ENCODE measurements around the gene NOTCH2. TPM values are rescaled to one million over a fixed set of nuclear protein-coding genes. Genes with fewer than 3 reads are reported as not detected.

NOTCH2 gene
- total RNA-seq, 1 experiment from 2014 or later: 61.5 TPM

DNA sequence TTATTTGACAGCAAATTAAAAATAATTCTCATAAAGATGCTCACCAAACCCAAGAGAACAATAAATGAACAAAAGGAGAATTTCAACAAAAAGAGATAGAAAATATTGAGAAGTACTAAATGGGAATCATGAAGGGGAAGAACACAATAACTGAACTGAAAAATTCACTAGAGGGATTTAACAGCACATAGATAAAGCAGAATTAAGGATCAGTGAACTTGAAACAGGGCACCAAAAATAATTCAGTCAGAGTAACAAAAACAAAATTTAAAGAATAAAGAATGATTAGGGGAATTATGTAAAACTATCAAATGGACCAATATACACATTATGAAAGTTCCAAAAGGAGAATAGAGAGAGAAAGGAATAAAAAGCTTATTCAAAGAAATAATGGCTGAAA is 181.0 kb downstream of the NOTCH2 start:
- H3K79me2 ChIP-seq (ENCODE audit: low read length): no peaks in the 10 kb centered on the region
- H3K36me3 ChIP-seq (ENCODE audit: low read depth, low read length): no peaks in the 10 kb centered on the region
- ATAC-seq (no peak), DNase-seq (no peak)
- BruUV-seq (replicated peaks): no TSS peak
- intact Hi-C loops (cut with micrococcal nuclease): no loop called here
- TF ChIP-seq EZH2phosphoT487 (IDR thresholded peaks at IDR 0.05; ENCODE audit: borderline replicate concordance, low read length) (no peak), EZH2 (IDR thresholded peaks at IDR 0.05; ENCODE audit: low read length, unreplicated experiment) (no peak)
- TF ChIP-seq, protein P1, sequence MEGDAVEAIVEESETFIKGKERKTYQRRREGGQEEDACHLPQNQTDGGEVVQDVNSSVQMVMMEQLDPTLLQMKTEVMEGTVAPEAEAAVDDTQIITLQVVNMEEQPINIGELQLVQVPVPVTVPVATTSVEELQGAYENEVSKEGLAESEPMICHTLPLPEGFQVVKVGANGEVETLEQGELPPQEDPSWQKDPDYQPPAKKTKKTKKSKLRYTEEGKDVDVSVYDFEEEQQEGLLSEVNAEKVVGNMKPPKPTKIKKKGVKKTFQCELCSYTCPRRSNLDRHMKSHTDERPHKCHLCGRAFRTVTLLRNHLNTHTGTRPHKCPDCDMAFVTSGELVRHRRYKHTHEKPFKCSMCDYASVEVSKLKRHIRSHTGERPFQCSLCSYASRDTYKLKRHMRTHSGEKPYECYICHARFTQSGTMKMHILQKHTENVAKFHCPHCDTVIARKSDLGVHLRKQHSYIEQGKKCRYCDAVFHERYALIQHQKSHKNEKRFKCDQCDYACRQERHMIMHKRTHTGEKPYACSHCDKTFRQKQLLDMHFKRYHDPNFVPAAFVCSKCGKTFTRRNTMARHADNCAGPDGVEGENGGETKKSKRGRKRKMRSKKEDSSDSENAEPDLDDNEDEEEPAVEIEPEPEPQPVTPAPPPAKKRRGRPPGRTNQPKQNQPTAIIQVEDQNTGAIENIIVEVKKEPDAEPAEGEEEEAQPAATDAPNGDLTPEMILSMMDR (conservative IDR thresholded peaks at IDR 0.05; ENCODE audit: low read depth, low read length): no peak
- H3K9me3 ChIP-seq (ENCODE audit: low read length): no peaks in the 10 kb centered on the region
- H3K4me1 ChIP-seq (ENCODE audit: insufficient read depth, low read length): no peaks in the 10 kb centered on the region
- no peaks in the 10 kb centered on the region for H3K27me3 ChIP-seq (ENCODE audit: low read length)
- ChIA-PET CTCF (no interaction called here), POLR2A (ENCODE audit: unreplicated experiment) (no interaction called here)
- H3K27ac ChIP-seq (ENCODE audit: low read length): no peak overlapping the region
- H2AFZ ChIP-seq (ENCODE audit: low read length): no peak overlapping the region
- H3K9me2 ChIP-seq (replicated peaks; ENCODE audit: low read length): no peaks in the 10 kb centered on the region
- H3K9ac ChIP-seq (ENCODE audit: low read length): no peak overlapping the region
- no peaks in the 10 kb centered on the region for H3F3A ChIP-seq (ENCODE audit: low read length, unreplicated experiment)
- no peak overlapping the region for H3K4me3 ChIP-seq (ENCODE audit: low read length)
- H4K20me1 ChIP-seq (ENCODE audit: low read length): no peaks in the 10 kb centered on the region
- no peak overlapping the region for H3K4me2 ChIP-seq (ENCODE audit: low read length)

DNA sequence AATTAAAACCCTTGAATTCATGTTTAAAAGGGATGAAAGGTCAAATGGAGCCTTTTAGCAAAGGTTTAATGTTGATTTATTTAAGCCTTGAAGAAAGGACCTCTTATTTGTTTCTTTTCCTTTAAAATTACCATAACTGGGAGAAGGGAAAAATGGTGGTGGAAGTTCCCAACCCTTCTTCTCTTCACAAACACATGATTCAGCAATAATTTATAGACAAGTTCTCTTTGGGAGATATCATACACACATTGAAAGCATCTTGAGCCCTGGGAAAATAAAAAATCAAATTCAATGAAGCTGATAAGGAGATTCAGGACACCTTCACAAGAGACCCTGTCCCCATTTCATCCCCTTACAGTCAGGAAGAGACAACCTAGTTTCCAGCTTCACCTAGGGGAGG is 182.0 kb downstream of the NOTCH2 start:
- ChIA-PET CTCF (no interaction called here), POLR2A (ENCODE audit: unreplicated experiment) (no interaction called here)
- H3K4me2 ChIP-seq (ENCODE audit: low read length): no peak overlapping the region
- ATAC-seq (no peak), DNase-seq (no peak)
- no peak overlapping the region for H2AFZ ChIP-seq (ENCODE audit: low read length)
- H4K20me1 ChIP-seq (ENCODE audit: low read length): no peaks in the 10 kb centered on the region
- no peaks in the 10 kb centered on the region for H3K9me2 ChIP-seq (replicated peaks; ENCODE audit: low read length)
- H3K4me3 ChIP-seq (ENCODE audit: low read length): no peak overlapping the region
- no peak for TF ChIP-seq EZH2 (IDR thresholded peaks at IDR 0.05; ENCODE audit: low read length, unreplicated experiment)
- TF ChIP-seq, protein P1 (conservative IDR thresholded peaks at IDR 0.05; ENCODE audit: low read depth, low read length): no peak
- no peak for TF ChIP-seq EZH2phosphoT487 (IDR thresholded peaks at IDR 0.05; ENCODE audit: borderline replicate concordance, low read length)
- H3K9me3 ChIP-seq (ENCODE audit: low read length): no peaks in the 10 kb centered on the region
- H3K4me1 ChIP-seq (ENCODE audit: insufficient read depth, low read length): no peaks in the 10 kb centered on the region
- BruUV-seq (replicated peaks): no TSS peak
- H3F3A ChIP-seq (ENCODE audit: low read length, unreplicated experiment): no peaks in the 10 kb centered on the region
- H3K9ac ChIP-seq (ENCODE audit: low read length): no peak overlapping the region
- intact Hi-C loops (cut with micrococcal nuclease): no loop called here
- H3K79me2 ChIP-seq (ENCODE audit: low read length): no peaks in the 10 kb centered on the region
- H3K27me3 ChIP-seq (ENCODE audit: low read length): no peaks in the 10 kb centered on the region
- H3K36me3 ChIP-seq (ENCODE audit: low read depth, low read length): no peaks in the 10 kb centered on the region
- H3K27ac ChIP-seq (ENCODE audit: low read length): no peak overlapping the region

DNA sequence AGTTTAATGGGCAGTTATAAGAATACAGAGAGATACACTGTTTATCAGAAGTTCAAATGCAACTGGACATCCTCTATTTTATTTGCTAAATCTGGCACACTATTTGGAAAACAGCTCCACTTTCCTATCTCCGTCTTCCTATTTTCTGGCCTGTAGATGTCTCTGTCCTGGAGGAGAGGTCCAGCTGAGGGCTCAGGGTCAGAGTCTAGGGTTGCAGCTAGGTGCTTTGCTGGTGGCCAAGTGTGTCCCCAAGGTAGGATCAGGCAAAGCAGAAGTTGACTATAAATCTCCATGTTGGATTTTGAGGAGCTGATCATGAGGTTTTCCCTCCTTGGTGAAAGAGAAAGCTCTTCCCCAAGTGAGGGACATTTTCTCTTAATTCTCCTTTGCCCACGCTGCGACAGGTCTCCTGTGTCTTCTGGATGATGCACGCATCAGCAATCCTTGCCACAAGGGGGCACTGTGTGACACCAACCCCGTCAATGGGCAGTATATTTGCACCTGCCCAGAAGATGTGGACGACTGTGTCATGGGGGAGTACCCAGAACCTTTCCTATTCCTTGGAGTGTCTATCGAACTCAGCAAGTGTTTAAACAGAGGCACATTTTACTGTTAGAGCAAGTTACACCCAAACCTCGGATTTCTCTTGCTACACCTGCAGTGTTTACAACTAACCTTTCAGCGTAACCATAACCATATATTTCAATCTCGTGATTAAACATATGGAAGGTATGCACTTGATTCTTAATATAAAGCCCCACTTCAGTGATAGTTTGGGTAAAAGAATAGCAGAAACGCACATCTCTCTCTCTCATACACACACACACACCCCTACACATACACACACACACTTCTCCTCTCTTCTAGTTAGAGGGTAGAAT is 183.3 kb downstream of the NOTCH2 start:
- no TSS peak for BruUV-seq (replicated peaks)
- Histone ChIP-seq H3K9me3 (ENCODE audit: low read length) (no peaks in the 10 kb centered on the region), H3K27me3 (ENCODE audit: low read length) (no peaks in the 10 kb centered on the region), H2AFZ (ENCODE audit: low read length) (peak overlapping the region; percentile 43; the same call in 1 of the 2 replicates), H3K79me2 (ENCODE audit: low read length) (no peaks in the 10 kb centered on the region), H3K36me3 (ENCODE audit: low read depth, low read length) (no peaks in the 10 kb centered on the region), H3K27ac (ENCODE audit: low read length) (no peak overlapping the region), H3K4me3 (ENCODE audit: low read length) (no peak overlapping the region), H3K9me2 (replicated peaks; ENCODE audit: low read length) (no peaks in the 10 kb centered on the region), H3K4me2 (ENCODE audit: low read length) (no peak overlapping the region), H3F3A (ENCODE audit: low read length, unreplicated experiment) (no peaks in the 10 kb centered on the region), H3K9ac (ENCODE audit: low read length) (no peak overlapping the region), H3K4me1 (ENCODE audit: insufficient read depth, low read length) (no peaks in the 10 kb centered on the region), H4K20me1 (ENCODE audit: low read length) (no peaks in the 10 kb centered on the region)
- peak; percentile 80 for DNase-seq
- intact Hi-C loops (cut with micrococcal nuclease): no loop called here
- peak; percentile 86 for ATAC-seq
- TF ChIP-seq EZH2phosphoT487 (IDR thresholded peaks at IDR 0.05; ENCODE audit: borderline replicate concordance, low read length) (no peak), EZH2 (IDR thresholded peaks at IDR 0.05; ENCODE audit: low read length, unreplicated experiment) (no peak)
- TF ChIP-seq, protein P1 (conservative IDR thresholded peaks at IDR 0.05; ENCODE audit: low read depth, low read length): peak; percentile 94
- POLR2A ChIA-PET (ENCODE audit: unreplicated experiment): no interaction called here
- CTCF ChIA-PET: no interaction called here

All from PC-3 (cell line).